Activated B cell treated with CpG ODN at 0.5 μM for 24 hours (primary cell): ENCODE measurements around the gene KRT81. TPM values are rescaled to one million over a fixed set of nuclear protein-coding genes. Genes with fewer than 3 reads are reported as not detected.

ENCODE experiments used
- ATAC-seq: fragments of 200-7000 bp; cut with Tn5 transposase; one replicate; pipeline ENCODE4 v1.10.0; 2021; ENCODE audit warnings: low read depth, mild to moderate bottlenecking, moderate library complexity
- CTCF ChIA-PET: fragments of 350-600 bp; sonication (Branson Sonifier 250); formaldehyde crosslinking; loops from one replicate; lab custom pipeline; 2021; ENCODE audit warnings: antibody characterized with exemption; lab: Charles Lee
- POLR2A ChIA-PET: fragments of 350-600 bp; sonication (Branson Sonifier 250); formaldehyde crosslinking; loops from one replicate; lab custom pipeline; 2021; ENCODE audit warnings: antibody characterized with exemption; lab: Charles Lee
- DNase-seq: peaks from one replicate; pipeline ENCODE4 v3.0.0; 2022
- H3K27ac Mint-ChIP-seq: one replicate; pipeline ENCODE4 v1.8.0; 2020; ENCODE audit warnings: mixed read lengths
- H3K27me3 Mint-ChIP-seq: one replicate; pipeline ENCODE4 v1.8.0; 2021; ENCODE audit warnings: mixed read lengths
- H3K36me3 Mint-ChIP-seq: one replicate; pipeline ENCODE4 v1.8.0; 2021; ENCODE audit warnings: low read depth, mixed read lengths
- H3K4me1 Mint-ChIP-seq: one replicate; pipeline ENCODE4 v1.8.0; 2021; ENCODE audit warnings: mixed read lengths
- H3K4me3 Mint-ChIP-seq: one replicate; pipeline ENCODE4 v1.8.0; 2020; ENCODE audit warnings: mild to moderate bottlenecking, mixed read lengths
- H3K9me3 Mint-ChIP-seq: one replicate; pipeline ENCODE4 v1.8.0; 2020; ENCODE audit warnings: mixed read lengths
- CTCF ChIP-seq: fragments of 200-600 bp; IDR thresholded peaks from one replicate; pipeline ENCODE4 v1.8.0; 2022; ENCODE audit warnings: antibody characterized with exemption, mild to moderate bottlenecking
- intact Hi-C: fragments of 100-400 bp; cut with micrococcal nuclease; formaldehyde crosslinking; loops from one replicate; pipeline ENCODE4 v1.15.1; 2024
- total RNA-seq: library from RNA; stranded (reverse); gene quantifications from 2 replicates; pipeline ENCODE4 v1.2.3, GENCODE V29; 2022

The KRT81 gene
- total RNA-seq, 1 donor from 2014 or later: not detected

GRCh38 chr12:52262286-52262685, 29.0 kb downstream of the KRT81 start:
- no peak for TF ChIP-seq CTCF
- Mint-ChIP-seq H3K27ac (no peak overlapping the region), H3K4me1 (no peaks in the 10 kb centered on the region), H3K27me3 (peaks cover 27% of the 10 kb centered on the region), H3K4me3 (no peak overlapping the region), H3K36me3 (no peaks in the 10 kb centered on the region), H3K9me3 (no peaks in the 10 kb centered on the region)
- no peak for DNase-seq
- CTCF ChIA-PET: no interaction called here
- no peak for ATAC-seq
- intact Hi-C loops: no loop called here
- POLR2A ChIA-PET: no interaction called here

- H3K27ac Mint-ChIP-seq: no peak overlapping the region
- ChIA-PET CTCF (no interaction called here), POLR2A (no interaction called here)
- no peak for TF ChIP-seq CTCF
- H3K36me3 Mint-ChIP-seq: no peaks in the 10 kb centered on the region
- peaks cover 37% of the 10 kb centered on the region for H3K27me3 Mint-ChIP-seq
- intact Hi-C loops: no loop called here
- ATAC-seq (no peak), DNase-seq (no peak)
- no peaks in the 10 kb centered on the region for H3K9me3 Mint-ChIP-seq
- H3K4me3 Mint-ChIP-seq: no peak overlapping the region
- H3K4me1 Mint-ChIP-seq: no peaks in the 10 kb centered on the region
These were observed 30.2 kb downstream of the KRT81 start for GRCh38 chr12:52261208-52261484.

- Mint-ChIP-seq H3K4me3 (no peak overlapping the region), H3K36me3 (no peaks in the 10 kb centered on the region), H3K9me3 (no peaks in the 10 kb centered on the region), H3K27me3 (peaks cover 41% of the 10 kb centered on the region), H3K4me1 (no peaks in the 10 kb centered on the region), H3K27ac (no peak overlapping the region)
- CTCF ChIA-PET: no interaction called here
- POLR2A ChIA-PET: no interaction called here
- no peak for DNase-seq
- no peak for TF ChIP-seq CTCF
- intact Hi-C loops: no loop called here
- no peak for ATAC-seq
These were observed 30.8 kb downstream of the KRT81 start for GRCh38 chr12:52260361-52261207.

- H3K27ac Mint-ChIP-seq: no peak overlapping the region
These were observed 31.6 kb downstream of the KRT81 start for GRCh38 chr12:52259657-52260243.

More at GRCh38 chr12:52259657-52260243, 31.6 kb downstream of the KRT81 start:
- ATAC-seq (no peak), DNase-seq (no peak)
- Mint-ChIP-seq H3K36me3 (no peaks in the 10 kb centered on the region), H3K9me3 (no peaks in the 10 kb centered on the region), H3K4me3 (no peak overlapping the region), H3K27me3 (peaks cover 47% of the 10 kb centered on the region), H3K4me1 (no peaks in the 10 kb centered on the region)
- ChIA-PET POLR2A (no interaction called here), CTCF (no interaction called here)
- no peak for TF ChIP-seq CTCF
- intact Hi-C loops: no loop called here
